GM20431 (cell line): Measurements from ENCODE around the gene TMBIM6.

ENCODE experiments used
- in situ Hi-C: fragments of 300-500 bp; cut with MseI, MboI; formaldehyde crosslinking; loops from one replicate; pipeline ENCODE4 v1.15.0; 2020; ENCODE audit warnings: low sequenced_read_pairs; ENCODE audit not compliant: unreplicated experiment

TMBIM6 gene

GRCh38 chr12:49809906-49810389 is 68.6 kb downstream of the TMBIM6 start:
- in situ Hi-C loops: no loop called here

GRCh38 chr12:49811136-49811535 is 69.8 kb downstream of the TMBIM6 start:
- in situ Hi-C loops: no loop called here

- in situ Hi-C loops: no loop called here
Observed at GRCh38 chr12:49811961-49812401, 70.6 kb downstream of the TMBIM6 start.

- in situ Hi-C loops: no loop called here
Observed at GRCh38 chr12:49813131-49813530, 71.8 kb downstream of the TMBIM6 start.
